IMR-90 (cell line): ENCODE measurements around the gene EPHA2. TPM values are rescaled to one million over a fixed set of nuclear protein-coding genes. Genes with fewer than 3 reads are reported as not detected.

ENCODE experiments used
- ATAC-seq: fragments of 200-7000 bp; cut with Tn5 transposase; 2 replicates; pipeline ENCODE4 v1.9.1; 2020; ENCODE audit warnings: low read depth, mild to moderate bottlenecking, moderate library complexity
- BruUV-seq: library from RNA; stranded (reverse); fragments of 400-500 nt; replicated peaks from 2 replicates; lab custom pipeline; 2021; lab: Mats Ljungman, UMichigan
- CTCF ChIA-PET: fragments of 300-600 bp; formaldehyde crosslinking; extraction: SDS; loops from one replicate; lab custom pipeline; 2021; ENCODE audit warnings: antibody characterized with exemption; lab: Yijun Ruan, JAX
- POLR2A ChIA-PET: fragments of 300-600 bp; sonication (Branson Sonifier 250); formaldehyde crosslinking; loops from one replicate; lab custom pipeline; 2022; ENCODE audit warnings: antibody characterized with exemption; ENCODE audit not compliant: unreplicated experiment; lab: Charles Lee
- DNase-seq: peaks from one replicate; pipeline ENCODE4 v3.0.0; 2013
- H2AFZ ChIP-seq: replicated peaks from 2 replicates; pipeline ENCODE3; 2013; ENCODE audit warnings: low read length, mild to moderate bottlenecking; ENCODE audit not compliant: poor library complexity
- H2AK5ac ChIP-seq: 2 replicates; pipeline ENCODE4 v1.6.1; 2013; ENCODE audit warnings: low read depth, low read length, inconsistent platforms
- H2AK9ac ChIP-seq: replicated peaks from 2 replicates; pipeline ENCODE3; 2013; ENCODE audit warnings: mild to moderate bottlenecking, low read depth, low read length, moderate library complexity; ENCODE audit not compliant: poor library complexity
- H2BK120ac ChIP-seq: 2 replicates; pipeline ENCODE4 v1.6.1; 2013; ENCODE audit warnings: low read depth, low read length, inconsistent platforms
- H2BK15ac ChIP-seq: 3 replicates; pipeline ENCODE4 v1.6.1; 2013; ENCODE audit warnings: low read depth, low read length, inconsistent platforms
- H2BK20ac ChIP-seq: 2 replicates; pipeline ENCODE4 v1.6.1; 2013; ENCODE audit warnings: low read depth, mild to moderate bottlenecking, inconsistent platforms, low read length, moderate library complexity
- H2BK5ac ChIP-seq: 2 replicates; pipeline ENCODE4 v1.6.1; 2013; ENCODE audit warnings: mild to moderate bottlenecking, low read depth, low read length, inconsistent platforms; ENCODE audit not compliant: poor library complexity, severe bottlenecking
- H3K14ac ChIP-seq: replicated peaks from 2 replicates; pipeline ENCODE4 v1.6.1; 2013; ENCODE audit warnings: low read depth, low read length, inconsistent platforms
- H3K18ac ChIP-seq: 2 replicates; pipeline ENCODE4 v1.6.1; 2013; ENCODE audit warnings: low read depth, low read length, control low read depth
- H3K23ac ChIP-seq: 2 replicates; pipeline ENCODE4 v1.6.1; 2013; ENCODE audit warnings: low read depth, low read length, inconsistent platforms
- H3K27ac ChIP-seq: 2 replicates; pipeline ENCODE4 v1.5.1; 2013; ENCODE audit warnings: mild to moderate bottlenecking, control low read depth, low read length; ENCODE audit not compliant: insufficient read depth
- H3K27me3 ChIP-seq: 2 replicates; pipeline ENCODE4 v1.6.1; 2013; ENCODE audit warnings: low read length; ENCODE audit not compliant: control insufficient read depth, insufficient read depth
- H3K36me3 ChIP-seq: 2 replicates; pipeline ENCODE4 v1.6.1; 2013; ENCODE audit warnings: low read length, mixed read lengths; ENCODE audit not compliant: control insufficient read depth, insufficient read depth
- H3K4ac ChIP-seq: 2 replicates; pipeline ENCODE4 v1.6.1; 2013; ENCODE audit warnings: low read depth, low read length, inconsistent platforms
- H3K4me1 ChIP-seq: 2 replicates; pipeline ENCODE4 v1.6.1; 2013; ENCODE audit warnings: low read length, mixed read lengths; ENCODE audit not compliant: control insufficient read depth, insufficient read depth
- H3K4me2 ChIP-seq: 2 replicates; pipeline ENCODE4 v1.6.1; 2013; ENCODE audit warnings: low read depth, mild to moderate bottlenecking, control low read depth, low read length, moderate library complexity
- H3K4me3 ChIP-seq: 2 replicates; pipeline ENCODE4 v1.5.1; 2013; ENCODE audit warnings: low read depth, mild to moderate bottlenecking, control low read depth, low read length, moderate library complexity; ENCODE audit not compliant: insufficient read depth
- H3K56ac ChIP-seq: 2 replicates; pipeline ENCODE4 v1.6.1; 2013; ENCODE audit warnings: low read length, inconsistent platforms; ENCODE audit not compliant: insufficient read depth; ENCODE audit errors: extremely low read depth
- H3K79me1 ChIP-seq, 2 experiments: 2 replicates each; pipeline ENCODE4 v1.6.1; 2013; ENCODE audit warnings: low read length in 2 of 2, inconsistent platforms in 1 of 2, low read depth in 1 of 2
- H3K9ac ChIP-seq: 2 replicates; pipeline ENCODE4 v1.6.1; 2013; ENCODE audit warnings: low read depth, low read length, control low read depth
- H3K9me1 ChIP-seq: 2 replicates; pipeline ENCODE4 v1.6.1; 2013; ENCODE audit warnings: low read length, inconsistent platforms; ENCODE audit not compliant: insufficient read depth
- H3K9me3 ChIP-seq: 2 replicates; pipeline ENCODE4 v1.6.1; 2013; ENCODE audit warnings: low read length; ENCODE audit not compliant: control insufficient read depth, insufficient read depth
- H4K20me1 ChIP-seq: 2 replicates; pipeline ENCODE4 v1.6.1; 2013; ENCODE audit warnings: low read length, inconsistent platforms; ENCODE audit not compliant: insufficient read depth
- H4K5ac ChIP-seq: 2 replicates; pipeline ENCODE4 v1.6.1; 2013; ENCODE audit warnings: mild to moderate bottlenecking, low read depth, low read length, control low read depth
- H4K8ac ChIP-seq, 2 experiments: 2 replicates each; pipeline ENCODE4 v1.6.1; 2013; ENCODE audit warnings: low read depth in 2 of 2, low read length in 2 of 2, control low read depth in 1 of 2, inconsistent platforms in 1 of 2
- H4K91ac ChIP-seq: 2 replicates; pipeline ENCODE4 v1.6.1; 2013; ENCODE audit warnings: low read depth, low read length, inconsistent platforms; ENCODE audit not compliant: insufficient read depth
- BHLHE40 ChIP-seq: fragments of 150-350 bp; IDR thresholded peaks from 2 replicates; pipeline ENCODE4 v1.6.1; 2016; ENCODE audit warnings: mild to moderate bottlenecking, low read depth, low read length
- CEBPB ChIP-seq: IDR thresholded peaks from 2 replicates; pipeline ENCODE4 v1.6.1; 2012; ENCODE audit warnings: low read depth, low read length, improper control_type of control experiment
- FOS ChIP-seq: fragments of 150-350 bp; IDR thresholded peaks from 2 replicates; pipeline ENCODE4 v1.6.1; 2016; ENCODE audit warnings: low read depth, low read length
- MAFK ChIP-seq: IDR thresholded peaks from 2 replicates; pipeline ENCODE4 v1.6.1; 2012; ENCODE audit warnings: low read depth, low read length, improper control_type of control experiment
- MXI1 ChIP-seq: IDR thresholded peaks from 2 replicates; pipeline ENCODE4 v1.6.1; 2012; ENCODE audit warnings: low read depth, mild to moderate bottlenecking, low read length, moderate library complexity, borderline replicate concordance
- NFE2L2 ChIP-seq: fragments of 150-350 bp; IDR thresholded peaks from 2 replicates; pipeline ENCODE4 v1.6.1; 2016; ENCODE audit warnings: low read depth, mild to moderate bottlenecking, low read length
- POLR2A ChIP-seq: IDR thresholded peaks from 2 replicates; pipeline ENCODE4 v1.6.1; 2012; ENCODE audit warnings: mild to moderate bottlenecking, low read depth, low read length
- RFX5 ChIP-seq: IDR thresholded peaks from 2 replicates; pipeline ENCODE4 v1.8.0; 2012; ENCODE audit warnings: low read depth, mild to moderate bottlenecking, low read length, moderate library complexity
- WGBS, 2 experiments: methylation state at CpG; one replicate each; pipeline versions ENCODE4 v1.1.5 to v1.1.7; 2013; ENCODE audit warnings: missing lambda C conversion rate in 2 of 2; ENCODE audit not compliant: insufficient read length in 1 of 2; ENCODE audit errors: extremely low coverage in 2 of 2; 5-methylcytosine and 5-hydroxymethylcytosine counted together
- dilution Hi-C: fragments of 300-500 bp; cut with HindIII; formaldehyde crosslinking; loops from one replicate; pipeline ENCODE4 v1.14.3; 2018; ENCODE audit warnings: low sequenced_read_pairs; ENCODE audit not compliant: unreplicated experiment
- in situ Hi-C: fragments of 300-500 bp; cut with MboI; formaldehyde crosslinking; loops from 3 replicates; pipeline ENCODE4 v1.14.3; 2019; ENCODE audit warnings: low sequenced_read_pairs, inconsistent platforms, mixed read lengths
- intact Hi-C: fragments of 100-400 bp; cut with micrococcal nuclease; formaldehyde crosslinking; loops from 2 replicates; pipeline ENCODE4 v1.10.0; 2022
- polyA plus RNA-seq, 3 experiments: library from polyadenylated mRNA; depleted of rRNA; stranded (reverse); fragments of >200 nt; gene quantifications; 2 replicates each; pipeline ENCODE4 v1.2.3, GENCODE V29; 2012; ENCODE audit warnings: low replicate concordance in 1 of 3
- total RNA-seq: library from RNA; depleted of rRNA; stranded (reverse); fragments of >200 nt; gene quantifications from 2 replicates; pipeline ENCODE4 v1.2.3, GENCODE V29; 2012
- TF ChIP-seq, protein P1 (sequence below): conservative IDR thresholded peaks from 2 replicates; pipeline ENCODE4 v1.5.1; 2012; ENCODE audit warnings: mild to moderate bottlenecking, low read depth, low read length, improper control_type of control experiment
- TF ChIP-seq, protein P2 (sequence below): fragments of 150-350 bp; IDR thresholded peaks from 2 replicates; pipeline ENCODE4 v1.6.1; 2017; ENCODE audit warnings: mild to moderate bottlenecking, antibody characterized with exemption, low read length, low read depth
- TF ChIP-seq, protein P3 (sequence below): fragments of 150-350 bp; IDR thresholded peaks from 2 replicates; pipeline ENCODE4 v1.6.1; 2016; ENCODE audit warnings: low read depth, mild to moderate bottlenecking, low read length, moderate library complexity, borderline replicate concordance

The EPHA2 gene
- total and polyA plus RNA-seq, 2 of the 4 experiments (the other 2 are of a cell fraction) = 24.0 to 72.6 TPM

DNA sequence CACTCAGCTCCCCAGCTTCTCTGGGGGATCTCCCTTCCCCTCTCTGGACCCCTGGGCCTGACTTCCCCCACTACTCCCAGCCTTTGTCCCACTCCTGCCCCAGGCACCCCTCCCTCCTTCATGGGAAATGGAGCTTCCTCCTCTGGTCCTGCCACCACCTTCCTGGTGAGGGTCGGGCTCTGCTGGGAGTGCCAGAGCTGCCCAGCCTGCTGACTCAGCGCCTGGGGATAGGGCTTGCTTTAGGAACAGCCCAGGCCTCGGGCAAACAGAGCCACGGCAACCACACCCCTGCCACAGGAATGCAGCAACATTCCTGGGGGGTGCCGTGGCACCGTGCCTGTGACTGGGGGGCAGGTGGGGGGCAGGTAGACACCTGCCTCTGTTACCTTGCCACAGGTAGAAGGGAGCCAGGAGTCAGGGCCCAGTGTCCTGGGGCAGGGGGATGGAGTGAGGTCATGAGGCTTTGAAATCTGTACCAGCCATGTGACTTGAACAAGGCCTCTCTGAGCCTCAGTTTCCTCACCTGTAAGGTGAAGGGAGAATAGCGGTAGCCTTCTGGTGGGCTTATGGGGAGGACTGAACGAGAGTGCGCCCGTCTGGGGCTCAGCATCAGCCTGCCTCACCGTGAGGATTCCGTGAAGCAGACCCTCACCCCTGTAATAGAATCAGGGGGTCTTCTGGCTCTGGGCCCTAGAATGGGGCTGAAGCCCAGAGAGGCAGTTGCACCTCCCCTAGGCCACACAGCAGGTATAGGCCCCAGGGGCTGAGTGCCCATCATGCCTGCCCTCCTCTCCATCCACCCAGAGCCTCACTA, 17.8 kb upstream of the EPHA2 start (continued):
- 0 out of 2 replicates have a peak, but pooled peaks have one; percentile 12 for TF ChIP-seq FOS
- peak; percentile 97 for TF ChIP-seq MAFK

DNA sequence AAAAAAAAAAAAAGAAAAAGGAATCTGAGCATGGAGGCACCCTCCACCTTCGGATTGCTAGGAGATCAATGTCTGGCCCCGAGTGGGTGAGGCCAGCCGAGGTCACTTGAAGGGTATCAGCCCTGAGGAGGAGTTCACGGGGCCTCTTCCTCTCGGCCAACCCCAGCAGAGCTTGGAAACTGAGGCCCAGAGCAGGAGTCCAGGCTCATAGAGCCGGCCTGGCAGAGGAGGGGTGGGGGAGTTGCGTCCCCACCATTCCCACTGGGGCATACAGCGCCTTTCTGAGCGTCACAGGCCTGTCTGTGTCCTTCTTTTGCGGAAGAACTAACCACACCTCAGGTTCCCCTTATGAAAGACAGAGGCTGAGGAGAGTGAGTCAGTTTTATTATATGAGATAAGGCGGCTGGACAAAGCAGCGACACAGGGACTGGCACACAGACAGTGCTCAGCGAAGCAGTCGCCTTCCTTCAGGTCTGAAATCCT, 17.1 kb upstream of the EPHA2 start:
- peaks cover 38% of the 10 kb centered on the region for H3K4me1 ChIP-seq
- peak overlapping the region in 1 of 2 experiments; percentile 80; a peak in 2 of 4 replicates for H4K8ac ChIP-seq
- peak overlapping the region; percentile 38; the same call in 1 of the 2 replicates for H4K5ac ChIP-seq
- no peak overlapping the region for H3K23ac ChIP-seq
- peak overlapping the region; percentile 72 for H2BK120ac ChIP-seq
- no peak overlapping the region for H3K27ac ChIP-seq
- peaks cover 0 to 7% of the 10 kb centered on the region in 2 experiments; a peak in 1 of 4 replicates for H3K79me1 ChIP-seq
- peak overlapping the region; percentile 20 for H2BK5ac ChIP-seq
- H2BK20ac ChIP-seq = peak overlapping the region; percentile 69; the same call in 1 of the 2 replicates
- peak overlapping the region; percentile 73; the same call in 2 of the 3 replicates for H2BK15ac ChIP-seq
- DNase-seq (peak; percentile 45), ATAC-seq (peak; percentile 1; the same call in 1 of the 2 replicates)
- H3K14ac ChIP-seq = peak overlapping the region; percentile 46; the same call in 1 of the 2 replicates
- POLR2A ChIA-PET = no interaction called here
- intact Hi-C loops = no loop called here
- no peaks in the 10 kb centered on the region for H3K36me3 ChIP-seq
- H4K20me1 ChIP-seq = no peaks in the 10 kb centered on the region
- no peaks in the 10 kb centered on the region for H3K27me3 ChIP-seq
- peaks cover 8% of the 10 kb centered on the region; the same call in 1 of the 2 replicates for H3K9me1 ChIP-seq
- H3K56ac ChIP-seq = peak overlapping the region; percentile 24; the same call in 1 of the 2 replicates
- H2AFZ ChIP-seq = peak overlapping the region; percentile 47
- in situ Hi-C loops = no loop called here
- H2AK5ac ChIP-seq = peak overlapping the region; percentile 80
- dilution Hi-C loops = no loop called here
- H2AK9ac ChIP-seq = peak overlapping the region; percentile 89
- CTCF ChIA-PET = no interaction called here
- 96% methylated on average over 5 of the region's 14 CpGs; no CpG with 5 or more reads in 1 of the 2 experiments for WGBS, 2 experiments
- no TSS peak for BruUV-seq
- H3K18ac ChIP-seq = peak overlapping the region; percentile 72; the same call in 1 of the 2 replicates
- no peak overlapping the region for H3K4me3 ChIP-seq
- H3K9ac ChIP-seq = no peak overlapping the region
- H3K4me2 ChIP-seq = no peak overlapping the region
- H3K4ac ChIP-seq = peak overlapping the region; percentile 86
- no peaks in the 10 kb centered on the region for H3K9me3 ChIP-seq
- H4K91ac ChIP-seq = peak overlapping the region; percentile 72
- TF ChIP-seq BHLHE40 (no peak), MXI1 (no peak), POLR2A (no peak), NFE2L2 (no peak), MAFK (no peak), CEBPB (0 out of 2 replicates have a peak, but pooled peaks have one; percentile 13), RFX5 (no peak)
- TF ChIP-seq, protein P1, sequence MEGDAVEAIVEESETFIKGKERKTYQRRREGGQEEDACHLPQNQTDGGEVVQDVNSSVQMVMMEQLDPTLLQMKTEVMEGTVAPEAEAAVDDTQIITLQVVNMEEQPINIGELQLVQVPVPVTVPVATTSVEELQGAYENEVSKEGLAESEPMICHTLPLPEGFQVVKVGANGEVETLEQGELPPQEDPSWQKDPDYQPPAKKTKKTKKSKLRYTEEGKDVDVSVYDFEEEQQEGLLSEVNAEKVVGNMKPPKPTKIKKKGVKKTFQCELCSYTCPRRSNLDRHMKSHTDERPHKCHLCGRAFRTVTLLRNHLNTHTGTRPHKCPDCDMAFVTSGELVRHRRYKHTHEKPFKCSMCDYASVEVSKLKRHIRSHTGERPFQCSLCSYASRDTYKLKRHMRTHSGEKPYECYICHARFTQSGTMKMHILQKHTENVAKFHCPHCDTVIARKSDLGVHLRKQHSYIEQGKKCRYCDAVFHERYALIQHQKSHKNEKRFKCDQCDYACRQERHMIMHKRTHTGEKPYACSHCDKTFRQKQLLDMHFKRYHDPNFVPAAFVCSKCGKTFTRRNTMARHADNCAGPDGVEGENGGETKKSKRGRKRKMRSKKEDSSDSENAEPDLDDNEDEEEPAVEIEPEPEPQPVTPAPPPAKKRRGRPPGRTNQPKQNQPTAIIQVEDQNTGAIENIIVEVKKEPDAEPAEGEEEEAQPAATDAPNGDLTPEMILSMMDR = no peak
- TF ChIP-seq, protein P2, sequence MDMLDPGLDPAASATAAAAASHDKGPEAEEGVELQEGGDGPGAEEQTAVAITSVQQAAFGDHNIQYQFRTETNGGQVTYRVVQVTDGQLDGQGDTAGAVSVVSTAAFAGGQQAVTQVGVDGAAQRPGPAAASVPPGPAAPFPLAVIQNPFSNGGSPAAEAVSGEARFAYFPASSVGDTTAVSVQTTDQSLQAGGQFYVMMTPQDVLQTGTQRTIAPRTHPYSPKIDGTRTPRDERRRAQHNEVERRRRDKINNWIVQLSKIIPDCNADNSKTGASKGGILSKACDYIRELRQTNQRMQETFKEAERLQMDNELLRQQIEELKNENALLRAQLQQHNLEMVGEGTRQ = no peak
- TF ChIP-seq, protein P3, sequence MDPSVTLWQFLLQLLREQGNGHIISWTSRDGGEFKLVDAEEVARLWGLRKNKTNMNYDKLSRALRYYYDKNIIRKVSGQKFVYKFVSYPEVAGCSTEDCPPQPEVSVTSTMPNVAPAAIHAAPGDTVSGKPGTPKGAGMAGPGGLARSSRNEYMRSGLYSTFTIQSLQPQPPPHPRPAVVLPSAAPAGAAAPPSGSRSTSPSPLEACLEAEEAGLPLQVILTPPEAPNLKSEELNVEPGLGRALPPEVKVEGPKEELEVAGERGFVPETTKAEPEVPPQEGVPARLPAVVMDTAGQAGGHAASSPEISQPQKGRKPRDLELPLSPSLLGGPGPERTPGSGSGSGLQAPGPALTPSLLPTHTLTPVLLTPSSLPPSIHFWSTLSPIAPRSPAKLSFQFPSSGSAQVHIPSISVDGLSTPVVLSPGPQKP = no peak
